Hepatocyte (in vitro differentiated cells): Measurements from ENCODE around the gene SLC25A13. TPM values are rescaled to one million over a fixed set of nuclear protein-coding genes. Genes with fewer than 3 reads are reported as not detected.

Experiments
- DNase-seq: peaks from one replicate; pipeline ENCODE4 v3.0.0-alpha.2; 2016; ENCODE audit warnings: low spot score
- H2AFZ ChIP-seq: fragments of 200-600 bp; sonication (generic); 2 replicates; pipeline ENCODE4 v1.6.0; 2016; ENCODE audit warnings: antibody characterized with exemption, mild to moderate bottlenecking
- H3K27ac ChIP-seq: fragments of 200-600 bp; sonication (generic); 2 replicates; pipeline ENCODE4 v1.5.1; 2016; ENCODE audit warnings: mild to moderate bottlenecking
- H3K27me3 ChIP-seq: fragments of 200-600 bp; sonication (generic); 2 replicates; pipeline ENCODE4 v1.6.1; 2016
- H3K36me3 ChIP-seq: fragments of 200-600 bp; sonication (generic); replicated peaks from 2 replicates; pipeline ENCODE4 v1.5.1; 2016; ENCODE audit warnings: low read depth; ENCODE audit not compliant: insufficient read depth
- H3K4me1 ChIP-seq: fragments of 200-600 bp; sonication (generic); 2 replicates; pipeline ENCODE4 v1.5.1; 2016; ENCODE audit warnings: mild to moderate bottlenecking, moderate library complexity; ENCODE audit not compliant: insufficient read depth
- H3K4me2 ChIP-seq: fragments of 200-600 bp; sonication (generic); 2 replicates; pipeline ENCODE4 v1.6.0; 2016
- H3K4me3 ChIP-seq: fragments of 200-600 bp; sonication (generic); 2 replicates; pipeline ENCODE4 v1.5.1; 2016; ENCODE audit warnings: mild to moderate bottlenecking
- H3K79me2 ChIP-seq: fragments of 200-600 bp; sonication (generic); 2 replicates; pipeline ENCODE4 v1.6.0; 2017; ENCODE audit warnings: mild to moderate bottlenecking
- H3K9me2 ChIP-seq: fragments of 200-600 bp; sonication (generic); replicated peaks from 2 replicates; pipeline ENCODE4 v1.6.0; 2017; ENCODE audit warnings: mild to moderate bottlenecking; ENCODE audit not compliant: insufficient read depth
- H3K9me3 ChIP-seq: fragments of 200-600 bp; sonication (generic); 2 replicates; pipeline ENCODE4 v1.5.1; 2016; ENCODE audit warnings: low read depth, mild to moderate bottlenecking
- H4K20me1 ChIP-seq: fragments of 200-600 bp; sonication (generic); 2 replicates; pipeline ENCODE4 v1.6.0; 2016; ENCODE audit warnings: mild to moderate bottlenecking; ENCODE audit not compliant: insufficient read depth, poor library complexity, severe bottlenecking
- CTCF ChIP-seq: fragments of 200-600 bp; sonication (generic); IDR thresholded peaks from 2 replicates; pipeline ENCODE4 v1.5.1; 2016; ENCODE audit warnings: antibody characterized with exemption, mild to moderate bottlenecking; ENCODE audit not compliant: poor library complexity
- EZH2 ChIP-seq: fragments of 200-600 bp; sonication (generic); IDR thresholded peaks from 2 replicates; pipeline ENCODE4 v1.6.1; 2016; ENCODE audit warnings: antibody characterized with exemption, mild to moderate bottlenecking, borderline replicate concordance
- EZH2phosphoT487 ChIP-seq: fragments of 200-600 bp; sonication (generic); IDR thresholded peaks from one replicate; pipeline ENCODE4 v1.6.1; 2018; ENCODE audit warnings: antibody characterized with exemption, mild to moderate bottlenecking, low read depth, moderate library complexity; ENCODE audit not compliant: unreplicated experiment, severe bottlenecking
- WGBS: methylation state at CpG from one replicate; pipeline ENCODE4 v1.1.6; 2016; ENCODE audit warnings: low lambda C conversion rate; ENCODE audit errors: missing lambda C conversion rate; 5-methylcytosine and 5-hydroxymethylcytosine counted together
- polyA plus RNA-seq: library from polyadenylated mRNA; unstranded; fragments of >200 nt; fragmentation: Nextera tagmentation; extraction: Ambion mirVana; gene quantifications from 2 replicates; pipeline ENCODE4 v1.2.1, GENCODE V29; 2016
- total RNA-seq: library from RNA; depleted of rRNA; stranded (reverse); fragments of >200 nt; gene quantifications from 2 replicates; pipeline ENCODE4 v1.2.3, GENCODE V29; 2014

SLC25A13 gene
- total and polyA plus RNA-seq, 2 experiments from 2014 or later = 37.5 to 55.1 TPM

GRCh38 chr7:96224073-96224472 is 97.8 kb downstream of the SLC25A13 start:
- no peak for DNase-seq
- no peak overlapping the region for H3K4me2 ChIP-seq
- H3K4me3 ChIP-seq = no peak overlapping the region
- no peaks in the 10 kb centered on the region for H3K9me2 ChIP-seq
- no peaks in the 10 kb centered on the region for H3K9me3 ChIP-seq
- WGBS = 88% methylated on average over 3 of the region's 3 CpGs
- no peak for TF ChIP-seq CTCF
- no peak for TF ChIP-seq EZH2
- TF ChIP-seq EZH2phosphoT487 = no peak
- H3K27ac ChIP-seq = no peak overlapping the region
- no peaks in the 10 kb centered on the region for H4K20me1 ChIP-seq
- no peak overlapping the region for H2AFZ ChIP-seq
- H3K36me3 ChIP-seq = no peaks in the 10 kb centered on the region
- H3K27me3 ChIP-seq = no peaks in the 10 kb centered on the region
- peaks cover 2% of the 10 kb centered on the region for H3K79me2 ChIP-seq
- H3K4me1 ChIP-seq = no peaks in the 10 kb centered on the region

GRCh38 chr7:96221888-96222287 is 100.0 kb downstream of the SLC25A13 start:
- WGBS = 96% methylated on average over 5 of the region's 5 CpGs
- Histone ChIP-seq H3K27me3 (no peaks in the 10 kb centered on the region), H4K20me1 (no peaks in the 10 kb centered on the region), H3K4me3 (no peak overlapping the region), H3K79me2 (peaks cover 2% of the 10 kb centered on the region), H3K9me2 (no peaks in the 10 kb centered on the region), H3K27ac (no peak overlapping the region), H3K36me3 (no peaks in the 10 kb centered on the region), H3K4me2 (no peak overlapping the region), H2AFZ (no peak overlapping the region), H3K4me1 (no peaks in the 10 kb centered on the region), H3K9me3 (no peaks in the 10 kb centered on the region)
- TF ChIP-seq CTCF (no peak), EZH2 (no peak), EZH2phosphoT487 (no peak)
- no peak for DNase-seq

GRCh38 chr7:96219378-96220130 is 102.3 kb downstream of the SLC25A13 start:
- Histone ChIP-seq H3K9me3 (no peaks in the 10 kb centered on the region), H2AFZ (no peak overlapping the region), H3K9me2 (no peaks in the 10 kb centered on the region), H3K36me3 (no peaks in the 10 kb centered on the region), H3K4me1 (no peaks in the 10 kb centered on the region), H4K20me1 (no peaks in the 10 kb centered on the region), H3K4me3 (no peak overlapping the region), H3K4me2 (no peak overlapping the region), H3K27me3 (no peaks in the 10 kb centered on the region), H3K27ac (no peak overlapping the region), H3K79me2 (no peaks in the 10 kb centered on the region)
- TF ChIP-seq EZH2phosphoT487 (no peak), EZH2 (no peak), CTCF (no peak)
- DNase-seq = no peak
- 97% methylated on average over 1 of the region's 1 CpG for WGBS
